PC-3 (cell line): ENCODE results near the gene PLEKHM3.

ENCODE experiments used
- CTCF ChIP-seq: fragments of 300-600 bp; sonication (generic); conservative IDR thresholded peaks from 2 replicates; pipeline ENCODE4 v1.5.1; 2017; ENCODE audit warnings: antibody characterized with exemption, low read depth, mild to moderate bottlenecking, low read length
- EZH2phosphoT487 ChIP-seq: fragments of 300-600 bp; sonication (generic); IDR thresholded peaks from 2 replicates; pipeline ENCODE4 v1.6.1; 2018; ENCODE audit warnings: mild to moderate bottlenecking, antibody characterized with exemption, low read length, borderline replicate concordance

- TF ChIP-seq CTCF, result no peak
- TF ChIP-seq EZH2phosphoT487, result no peak
Observed at GRCh38 chr2:207839028-207839427, 186.3 kb downstream of the PLEKHM3 start.
